A549 treated with Mapracorat at 1 μM for 4 hours (cell line): ENCODE data around the gene DNTT. TPM values are rescaled to one million over a fixed set of nuclear protein-coding genes. Genes with fewer than 3 reads are reported as not detected.

Source experiments
- total RNA-seq: library from RNA; stranded (reverse); fragments of 200-300 nt; extraction: Qiagen RNA extraction; gene quantifications from 5 replicates; pipeline ENCODE4 v1.2.3, GENCODE V29; 2022

DNTT gene
- total RNA-seq: 0.06 TPM in 1 of 5 replicates, not detected in the others

DNA sequence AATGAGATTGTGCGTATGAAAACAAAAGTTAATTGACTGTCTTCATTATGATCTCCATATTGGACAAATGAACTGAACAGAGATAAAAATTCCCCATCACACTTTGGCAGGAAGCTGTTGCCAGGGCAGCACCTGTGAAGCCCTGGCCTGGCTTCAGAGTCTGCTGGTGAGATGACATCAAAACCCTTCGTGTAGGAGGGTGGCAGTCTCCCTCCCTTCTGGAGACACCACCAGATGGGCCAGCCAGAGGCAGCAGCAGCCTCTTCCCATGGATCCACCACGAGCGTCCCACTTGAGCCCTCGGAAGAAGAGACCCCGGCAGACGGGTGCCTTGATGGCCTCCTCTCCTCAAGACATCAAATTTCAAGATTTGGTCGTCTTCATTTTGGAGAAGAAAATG is at the start of gene DNTT:
TSS of gene DNTT (plus strand) at position 205 of the 400 bp plus-strand sequence. CDS start at position 269, 64 bp downstream.

GRCh38 chr10:96271016-96271815 is 33.0 kb upstream of the DNTT start, which contains the start of gene BLNK:
Gene BLNK (minus strand): TSS chr10:96271569. CDS start chr10:96271398, 171 bp downstream.

GRCh38 chr10:96358851-96359540 is 54.8 kb downstream of the DNTT start, which contains the start of gene OPALIN:
Gene OPALIN (minus strand): TSS chr10:96359002. CDS start chr10:96358896, 106 bp downstream.

Other genes with a start within 250 kb of the DNTT start
- gene ZNF518A, start 174.1 kb upstream of the DNTT start, total RNA-seq: 5.5 to 8.6 TPM (median 6.6 TPM) in 5 replicates
- gene BLNK, start 32.9 kb upstream of the DNTT start, total RNA-seq: 0.07 TPM in 1 of 5 replicates, not detected in the others
- gene OPALIN, start 54.6 kb downstream of the DNTT start, total RNA-seq: not detected in 5 replicates
- gene TLL2, start 209.5 kb downstream of the DNTT start, total RNA-seq: 0.06 to 0.15 TPM (median 0.12 TPM) in 5 replicates